ENCODE data around the gene UNC5B.

GRCh38 chr10:71272056-71272771 lies 59.8 kb downstream of the UNC5B start:
- TF ChIP-seq POLR2A (IDR thresholded peaks at IDR 0.05; ENCODE audit: low read length) = no peak
- TF ChIP-seq GATA1 (IDR thresholded peaks at IDR 0.05; ENCODE audit: low read depth, low read length) = no peak
